ENCODE measurements around the gene AGBL4. TPM values are rescaled to one million over a fixed set of nuclear protein-coding genes. Genes with fewer than 3 reads are reported as not detected.

The AGBL4 gene
- total RNA-seq, 1 donor from 2014 or later = 0.39 TPM

DNA sequence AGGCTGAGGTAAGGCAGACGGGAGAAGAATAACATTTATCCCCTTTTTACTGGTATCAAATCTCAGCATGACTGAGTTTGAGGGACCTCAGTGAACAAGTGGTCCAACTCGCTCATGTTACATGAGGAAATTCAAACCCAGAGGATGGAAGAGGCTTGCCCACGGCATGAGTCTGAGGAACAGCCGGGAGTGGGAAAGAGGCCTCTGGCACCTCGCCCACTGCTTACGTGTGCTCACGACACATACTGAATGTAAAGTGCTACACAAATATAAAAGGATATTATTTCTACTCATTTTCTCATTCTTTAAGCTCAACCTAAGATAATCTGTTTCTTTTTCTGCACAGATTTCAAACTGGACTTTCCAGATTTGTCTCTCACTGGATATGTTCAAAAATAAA, 1261.8 kb downstream of the AGBL4 start:
- Mint-ChIP-seq H3K4me3 (no peak overlapping the region), H3K9me3 (no peaks in the 10 kb centered on the region), H3K4me1 (ENCODE audit: unreplicated experiment) (peaks cover 8% of the 10 kb centered on the region), H3K36me3 (peaks cover 46% of the 10 kb centered on the region), H3K27me3 (no peaks in the 10 kb centered on the region), H3K27ac (no peak overlapping the region)
- DNase-seq (ENCODE audit: extremely low spot score, unreplicated experiment) = no peak
- TF ChIP-seq, protein P1, sequence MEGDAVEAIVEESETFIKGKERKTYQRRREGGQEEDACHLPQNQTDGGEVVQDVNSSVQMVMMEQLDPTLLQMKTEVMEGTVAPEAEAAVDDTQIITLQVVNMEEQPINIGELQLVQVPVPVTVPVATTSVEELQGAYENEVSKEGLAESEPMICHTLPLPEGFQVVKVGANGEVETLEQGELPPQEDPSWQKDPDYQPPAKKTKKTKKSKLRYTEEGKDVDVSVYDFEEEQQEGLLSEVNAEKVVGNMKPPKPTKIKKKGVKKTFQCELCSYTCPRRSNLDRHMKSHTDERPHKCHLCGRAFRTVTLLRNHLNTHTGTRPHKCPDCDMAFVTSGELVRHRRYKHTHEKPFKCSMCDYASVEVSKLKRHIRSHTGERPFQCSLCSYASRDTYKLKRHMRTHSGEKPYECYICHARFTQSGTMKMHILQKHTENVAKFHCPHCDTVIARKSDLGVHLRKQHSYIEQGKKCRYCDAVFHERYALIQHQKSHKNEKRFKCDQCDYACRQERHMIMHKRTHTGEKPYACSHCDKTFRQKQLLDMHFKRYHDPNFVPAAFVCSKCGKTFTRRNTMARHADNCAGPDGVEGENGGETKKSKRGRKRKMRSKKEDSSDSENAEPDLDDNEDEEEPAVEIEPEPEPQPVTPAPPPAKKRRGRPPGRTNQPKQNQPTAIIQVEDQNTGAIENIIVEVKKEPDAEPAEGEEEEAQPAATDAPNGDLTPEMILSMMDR (conservative IDR thresholded peaks at IDR 0.05) = no peak

DNA sequence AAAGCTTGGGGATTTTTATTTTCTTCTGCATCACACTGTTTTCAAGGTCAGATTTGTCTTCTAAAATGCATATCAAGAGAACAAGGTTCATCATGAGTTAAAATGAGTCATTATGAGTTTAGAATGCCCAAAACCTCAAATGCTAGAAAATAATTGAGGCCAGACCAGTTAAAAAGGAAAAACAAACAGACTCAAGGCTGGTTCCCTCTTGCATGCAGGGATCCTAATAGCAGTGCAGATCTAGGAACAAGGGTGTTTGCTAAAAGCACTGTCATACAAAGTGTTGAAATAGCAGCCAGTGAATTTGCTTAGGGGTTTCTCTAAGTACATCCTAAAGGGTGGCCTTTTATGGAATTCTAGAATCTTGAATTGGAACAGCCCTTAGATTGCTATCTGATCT, 1262.3 kb downstream of the AGBL4 start:
- no peak overlapping the region for H3K27ac Mint-ChIP-seq
- peaks cover 47% of the 10 kb centered on the region for H3K36me3 Mint-ChIP-seq

DNA sequence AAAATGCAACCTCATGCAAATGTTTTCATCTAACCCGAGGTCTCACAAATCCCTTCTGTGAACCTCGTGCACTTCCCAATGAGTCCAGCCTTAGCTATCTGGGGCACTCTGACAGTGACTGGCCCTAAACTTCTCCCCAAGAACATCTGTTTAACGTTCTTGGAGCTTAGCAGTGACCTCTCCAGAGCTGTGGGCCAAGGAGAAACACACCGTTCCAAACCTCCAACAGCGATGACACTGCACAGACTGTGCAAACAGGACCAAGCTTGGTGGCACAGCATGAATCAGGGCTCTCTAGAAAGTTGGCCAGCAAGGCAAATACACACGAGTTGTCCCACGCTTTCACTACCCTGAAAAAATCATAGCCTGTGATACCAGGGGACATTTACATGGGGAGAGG, 1262.9 kb downstream of the AGBL4 start:
- no peak for DNase-seq (ENCODE audit: extremely low spot score, unreplicated experiment)
- Mint-ChIP-seq H3K27me3 (no peaks in the 10 kb centered on the region), H3K9me3 (no peaks in the 10 kb centered on the region), H3K4me1 (ENCODE audit: unreplicated experiment) (peaks cover 8% of the 10 kb centered on the region), H3K4me3 (no peak overlapping the region), H3K36me3 (peaks cover 48% of the 10 kb centered on the region), H3K27ac (no peak overlapping the region)
- TF ChIP-seq, protein P1 (conservative IDR thresholded peaks at IDR 0.05) = no peak

More for the DNA sequence above, 1262.3 kb downstream of the AGBL4 start:
- Mint-ChIP-seq H3K4me1 (ENCODE audit: unreplicated experiment) (peaks cover 8% of the 10 kb centered on the region), H3K9me3 (no peaks in the 10 kb centered on the region), H3K4me3 (no peak overlapping the region), H3K27me3 (no peaks in the 10 kb centered on the region)
- DNase-seq (ENCODE audit: extremely low spot score, unreplicated experiment) = no peak
- TF ChIP-seq, protein P1 (conservative IDR thresholded peaks at IDR 0.05) = no peak

DNA sequence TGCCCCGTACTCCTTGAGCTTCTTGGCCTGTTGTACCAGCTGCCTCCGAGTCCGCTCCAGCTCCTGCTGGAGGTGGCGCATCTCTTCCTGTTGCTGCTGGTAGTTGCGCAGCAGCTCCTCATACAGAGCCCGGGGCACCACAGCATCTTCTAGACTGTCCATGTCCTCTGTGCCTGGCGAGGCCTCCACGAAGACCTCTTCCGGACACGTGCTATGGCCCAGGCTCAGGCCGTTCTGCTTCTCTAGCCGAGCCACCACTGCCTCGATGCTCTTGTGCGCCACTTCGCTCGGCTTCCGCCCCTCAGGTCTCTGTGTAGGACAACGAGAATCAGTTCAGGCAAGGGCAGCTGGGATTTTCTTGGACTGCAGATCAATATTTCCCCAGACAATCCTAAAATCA, 1264.8 kb downstream of the AGBL4 start:
- TF ChIP-seq, protein P1 (conservative IDR thresholded peaks at IDR 0.05) = no peak
- no peak overlapping the region for H3K4me3 Mint-ChIP-seq
- H3K27ac Mint-ChIP-seq = no peak overlapping the region
- DNase-seq (ENCODE audit: extremely low spot score, unreplicated experiment) = no peak
- H3K27me3 Mint-ChIP-seq = no peaks in the 10 kb centered on the region
- H3K36me3 Mint-ChIP-seq = peaks cover 42% of the 10 kb centered on the region
- no peaks in the 10 kb centered on the region for H3K9me3 Mint-ChIP-seq
- peaks cover 12% of the 10 kb centered on the region for H3K4me1 Mint-ChIP-seq (ENCODE audit: unreplicated experiment)

DNA sequence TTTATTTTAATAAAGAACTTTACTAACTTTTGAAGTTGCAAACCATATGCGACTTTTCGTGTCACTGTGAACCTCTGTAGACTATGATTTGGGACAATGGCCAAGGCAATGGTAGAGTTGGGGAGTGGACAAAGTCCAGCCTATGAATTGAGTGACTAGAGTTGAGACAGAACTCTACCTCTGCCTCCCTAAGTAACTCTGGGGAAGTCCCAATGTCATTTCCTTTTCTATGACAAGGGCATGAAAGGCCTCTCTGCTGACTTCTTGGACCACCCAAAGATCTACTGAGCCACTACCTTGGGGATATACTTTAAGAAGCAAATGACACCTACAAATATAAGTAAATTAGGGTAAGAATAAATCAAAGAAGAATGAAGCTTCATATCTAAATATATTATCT, 1266.4 kb downstream of the AGBL4 start:
- Mint-ChIP-seq H3K36me3 (peaks cover 43% of the 10 kb centered on the region), H3K4me3 (no peak overlapping the region)

More for the DNA sequence above, 1266.4 kb downstream of the AGBL4 start:
- Mint-ChIP-seq H3K27ac (no peak overlapping the region), H3K4me1 (ENCODE audit: unreplicated experiment) (peaks cover 9% of the 10 kb centered on the region), H3K9me3 (no peaks in the 10 kb centered on the region), H3K27me3 (no peaks in the 10 kb centered on the region)
- TF ChIP-seq, protein P1 (conservative IDR thresholded peaks at IDR 0.05) = no peak
- no peak for DNase-seq (ENCODE audit: extremely low spot score, unreplicated experiment)
